ENCODE data around the gene CCDC14.

DNA sequence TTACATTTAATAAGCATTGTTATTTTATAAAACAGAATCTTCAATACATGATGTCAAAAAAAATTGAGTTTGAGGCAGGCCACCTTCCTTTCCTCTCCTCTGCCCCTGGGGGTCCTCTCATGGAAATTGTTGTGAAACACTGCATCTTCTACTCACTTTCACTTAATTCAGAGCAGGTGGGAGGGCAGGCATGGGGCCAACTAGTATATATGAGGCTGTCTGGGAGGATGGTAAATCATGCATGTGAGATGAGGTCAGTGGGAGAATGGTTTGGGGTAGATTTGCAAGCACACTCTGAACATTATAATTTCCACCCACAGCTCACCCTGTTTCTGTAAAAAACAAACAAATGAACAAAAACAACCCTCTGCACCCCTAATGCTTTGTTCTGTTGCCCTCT is 10.4 kb upstream of the CCDC14 start:
- no peak for TF ChIP-seq POLR2A (IDR thresholded peaks at IDR 0.05; ENCODE audit: low read length)
- no peak for TF ChIP-seq GATA1 (IDR thresholded peaks at IDR 0.05; ENCODE audit: low read depth, low read length)
